Activated CD8-positive, alpha-beta memory T cell treated with anti-CD3 and anti-CD28 coated beads for 4 hours (primary cell): ENCODE results near the gene GJC1.

Experiments used
- DNase-seq, 2 donors: peaks; one replicate each; pipeline ENCODE4 v3.0.0-alpha.2; 2020; ENCODE audit warnings: low read depth in 2 of 2

The GJC1 gene

DNA sequence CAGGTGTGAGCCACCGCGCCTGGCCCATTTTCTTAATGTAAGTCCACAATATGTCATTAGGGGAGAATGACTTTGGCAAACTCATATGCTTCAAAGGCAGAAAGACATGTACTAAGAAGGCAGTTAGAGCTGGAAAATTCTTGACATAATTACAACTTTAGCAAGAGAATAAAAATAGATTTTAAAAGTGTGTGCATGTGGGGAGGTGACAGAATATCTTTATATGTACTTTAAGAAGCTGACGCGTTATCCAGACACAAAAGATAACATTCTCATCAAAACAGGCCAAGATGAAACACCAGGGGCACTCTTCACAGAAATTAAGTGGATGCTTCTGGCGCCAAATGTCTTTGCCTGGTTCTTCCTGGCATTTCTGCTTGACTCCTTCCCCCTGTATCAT, 28.2 kb downstream of the GJC1 start:
- DNase-seq, result no peak

- DNase-seq, result no peak
Measured at GRCh38 chr17:44798356-44798755, 31.7 kb downstream of the GJC1 start.

DNA sequence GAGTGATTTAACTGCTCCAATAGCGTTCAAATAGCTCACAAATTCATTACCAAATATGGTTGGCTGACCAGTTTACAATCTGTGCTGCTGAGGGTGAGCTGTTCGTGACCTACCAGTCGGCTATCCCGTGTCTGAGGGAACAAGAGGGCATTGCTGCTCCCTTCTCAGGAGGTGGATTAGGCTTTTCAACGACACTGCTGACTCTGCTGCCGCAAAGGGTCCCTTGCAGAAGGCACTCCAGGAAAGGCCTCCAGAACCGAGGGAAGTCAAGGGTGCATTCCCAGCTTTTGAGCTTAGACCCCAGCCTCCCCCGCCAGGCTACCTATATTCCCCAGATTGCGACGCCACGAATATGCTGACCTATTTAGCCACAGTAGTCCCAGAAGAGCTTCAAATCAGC, 32.3 kb downstream of the GJC1 start:
- no peak for DNase-seq

DNA sequence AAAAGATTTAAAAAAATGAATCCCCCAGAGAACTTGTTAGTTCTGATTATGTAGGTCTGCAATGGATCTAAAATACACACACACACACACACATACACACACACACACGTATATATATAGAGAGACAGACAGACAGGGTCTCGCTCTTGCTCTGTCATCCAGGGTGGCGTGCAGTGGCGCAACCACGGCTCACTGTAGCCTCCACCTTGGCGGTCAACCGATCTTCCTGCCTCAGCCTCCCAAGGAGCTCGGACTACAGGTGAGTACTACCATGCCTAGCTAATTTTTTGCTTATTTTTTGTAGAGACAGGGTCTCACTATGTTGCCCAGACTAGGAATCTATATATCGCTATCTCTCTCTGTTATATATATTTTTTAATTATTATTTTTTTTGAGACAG, 33.4 kb downstream of the GJC1 start:
- no peak for DNase-seq

- DNase-seq, result no peak
Measured at GRCh38 chr17:44795928-44796327, 34.2 kb downstream of the GJC1 start.

DNA sequence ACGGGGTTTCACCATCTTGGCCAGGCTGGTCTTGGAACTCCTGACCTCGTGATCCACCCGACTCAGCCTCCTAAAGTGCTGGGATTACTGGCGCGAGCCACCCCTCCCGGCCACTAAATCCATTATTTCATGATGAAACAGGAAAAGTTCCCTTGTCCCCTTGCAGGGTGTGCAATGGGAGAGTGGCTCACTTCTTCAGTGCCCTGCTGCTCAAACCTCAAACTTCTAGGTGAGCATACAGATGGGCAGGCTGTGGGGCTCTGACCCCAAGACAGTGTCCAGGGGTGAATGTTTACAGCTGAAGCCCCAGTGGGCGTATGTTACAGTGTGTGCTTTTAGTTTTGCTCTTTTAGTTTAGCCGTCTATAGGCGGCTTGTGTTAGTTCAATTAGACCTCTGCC, 34.7 kb downstream of the GJC1 start:
- no peak for DNase-seq

DNA sequence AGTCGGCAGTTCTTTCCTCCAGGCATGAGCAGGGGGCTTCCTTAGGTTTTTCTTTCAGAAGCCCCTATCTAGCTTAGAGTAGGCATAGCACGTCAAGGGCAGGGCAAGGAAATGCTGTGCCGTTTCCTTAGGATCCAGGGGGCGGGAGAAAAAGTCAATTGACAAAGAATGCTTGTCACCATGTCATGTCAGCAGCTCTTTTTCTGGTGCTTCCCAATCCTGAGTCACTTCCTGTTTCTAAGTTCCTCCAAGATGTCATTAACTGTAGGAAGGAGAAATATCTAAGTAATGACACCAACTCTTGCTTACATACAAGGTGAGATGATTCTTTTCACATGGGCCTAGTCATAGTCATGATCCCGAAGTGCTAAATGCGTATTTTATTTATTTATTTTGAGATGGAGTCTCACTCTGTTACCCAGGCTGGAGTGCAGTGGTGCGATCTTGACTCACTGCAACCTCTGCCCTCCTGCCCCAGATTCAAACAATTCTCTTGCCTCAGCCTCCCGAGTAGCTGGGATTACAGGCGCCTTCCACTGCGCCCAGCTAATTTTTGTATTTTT, 35.2 kb downstream of the GJC1 start:
- DNase-seq, result no peak

GRCh38 chr17:44793885-44794842, 35.9 kb downstream of the GJC1 start:
- no peak for DNase-seq

- DNase-seq, result no peak
Measured at GRCh38 chr17:44792276-44792675, 37.8 kb downstream of the GJC1 start.

DNA sequence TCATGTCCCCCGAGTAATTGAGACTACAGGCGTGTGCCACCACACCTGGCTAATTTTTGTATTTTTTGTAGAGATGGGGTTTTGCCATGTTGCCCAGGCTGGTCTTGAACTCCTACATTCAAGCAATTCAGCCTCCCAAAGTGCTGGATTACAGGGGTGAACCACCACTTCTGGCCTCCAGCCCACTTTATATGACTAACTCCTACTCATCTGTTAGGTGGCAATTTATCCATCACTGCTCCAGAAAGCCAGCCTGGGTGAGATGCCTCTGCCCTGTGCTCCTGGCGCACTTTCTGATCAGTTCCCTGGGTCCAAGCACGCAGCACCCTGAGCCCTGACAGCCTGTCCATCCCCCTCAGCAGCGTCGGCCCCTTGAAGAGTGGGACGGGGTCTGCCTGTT, 41.9 kb downstream of the GJC1 start:
- DNase-seq, result no peak

DNA sequence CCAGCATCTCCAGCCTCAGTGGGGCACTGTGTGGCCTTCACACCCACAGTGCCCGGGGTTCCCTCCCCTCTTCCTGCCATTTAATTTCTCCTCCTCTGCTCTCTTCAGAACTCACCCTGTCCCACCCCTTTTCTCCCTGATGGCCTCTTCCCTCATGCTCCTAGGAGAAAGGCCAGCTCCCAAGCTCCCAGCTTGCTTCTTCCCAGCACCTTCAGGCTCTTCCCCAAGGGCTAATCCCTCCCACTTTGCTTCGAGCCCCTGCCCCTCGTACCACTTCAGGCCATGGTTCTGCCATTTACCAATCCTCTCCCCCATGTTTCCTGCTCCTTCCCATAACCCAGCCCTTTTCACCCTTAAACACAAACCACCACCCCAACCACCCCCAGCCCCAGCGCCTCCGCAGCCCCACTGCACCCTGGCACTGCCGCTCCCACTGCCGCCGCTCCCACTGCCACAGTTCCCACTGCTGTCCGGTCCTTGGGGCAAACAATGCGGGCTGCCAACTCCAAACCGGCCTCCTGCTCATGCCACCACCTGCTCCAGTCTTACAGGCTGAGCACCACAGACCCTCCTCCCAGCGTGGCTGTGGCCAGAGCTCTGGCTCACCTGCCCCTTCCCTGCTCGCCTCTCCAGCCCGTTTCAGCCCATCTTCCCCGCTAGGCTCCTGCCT, 42.7 kb downstream of the GJC1 start:
- no peak for DNase-seq

DNA sequence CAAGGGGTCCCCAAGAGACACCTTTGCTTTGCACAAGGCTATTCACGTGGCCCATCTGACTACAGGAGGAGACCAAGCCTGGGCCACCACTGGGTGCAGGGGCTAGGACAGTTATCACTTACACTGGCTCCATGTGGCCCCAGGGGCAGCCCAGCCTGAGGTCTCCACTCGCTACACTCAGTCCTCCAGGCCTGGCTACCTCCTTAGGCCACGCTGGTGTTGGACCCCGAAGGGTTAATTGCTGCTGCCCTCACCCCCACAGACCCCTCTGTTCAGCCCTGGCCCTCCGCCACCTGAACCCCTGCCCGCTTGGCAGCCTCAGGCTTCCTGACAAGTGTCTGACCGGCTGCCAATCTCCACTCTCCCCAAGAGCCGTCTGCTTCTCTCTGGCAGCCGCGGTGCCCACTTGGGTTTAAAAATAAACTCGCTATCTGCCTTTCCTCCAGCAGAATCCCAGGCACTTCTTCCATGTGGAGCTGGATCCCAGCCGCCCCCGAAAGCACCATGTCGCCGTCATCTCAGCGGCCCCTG, 43.5 kb downstream of the GJC1 start:
- no peak for DNase-seq

- no peak for DNase-seq
Measured at GRCh38 chr17:44785921-44786320, 44.2 kb downstream of the GJC1 start.

DNA sequence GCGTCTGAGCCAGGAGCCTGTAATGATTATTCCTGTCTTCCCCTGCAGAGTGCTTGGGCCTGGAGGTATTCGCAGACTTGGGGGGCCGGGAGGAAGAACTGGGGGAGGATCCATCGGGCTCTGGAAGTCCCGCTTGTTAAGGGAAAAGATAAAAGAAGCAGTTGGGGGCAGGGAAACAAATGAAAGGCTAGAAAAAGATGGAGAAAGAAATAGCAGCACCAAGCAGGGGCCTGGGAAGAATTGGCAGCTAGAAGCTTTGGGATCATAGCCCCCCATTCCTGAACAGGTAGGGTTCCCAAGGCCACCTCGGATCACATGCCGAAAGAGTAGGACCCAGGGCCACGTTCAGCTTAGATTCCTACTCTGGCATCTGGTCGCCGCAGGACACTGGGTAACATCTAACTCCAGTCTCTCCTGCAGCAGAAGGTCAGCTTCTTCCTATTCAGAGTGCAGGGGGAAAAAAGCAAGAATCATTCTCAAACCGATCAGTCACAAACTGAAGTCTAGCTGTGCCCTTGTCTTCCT, 47.7 kb downstream of the GJC1 start:
- no peak for DNase-seq

DNA sequence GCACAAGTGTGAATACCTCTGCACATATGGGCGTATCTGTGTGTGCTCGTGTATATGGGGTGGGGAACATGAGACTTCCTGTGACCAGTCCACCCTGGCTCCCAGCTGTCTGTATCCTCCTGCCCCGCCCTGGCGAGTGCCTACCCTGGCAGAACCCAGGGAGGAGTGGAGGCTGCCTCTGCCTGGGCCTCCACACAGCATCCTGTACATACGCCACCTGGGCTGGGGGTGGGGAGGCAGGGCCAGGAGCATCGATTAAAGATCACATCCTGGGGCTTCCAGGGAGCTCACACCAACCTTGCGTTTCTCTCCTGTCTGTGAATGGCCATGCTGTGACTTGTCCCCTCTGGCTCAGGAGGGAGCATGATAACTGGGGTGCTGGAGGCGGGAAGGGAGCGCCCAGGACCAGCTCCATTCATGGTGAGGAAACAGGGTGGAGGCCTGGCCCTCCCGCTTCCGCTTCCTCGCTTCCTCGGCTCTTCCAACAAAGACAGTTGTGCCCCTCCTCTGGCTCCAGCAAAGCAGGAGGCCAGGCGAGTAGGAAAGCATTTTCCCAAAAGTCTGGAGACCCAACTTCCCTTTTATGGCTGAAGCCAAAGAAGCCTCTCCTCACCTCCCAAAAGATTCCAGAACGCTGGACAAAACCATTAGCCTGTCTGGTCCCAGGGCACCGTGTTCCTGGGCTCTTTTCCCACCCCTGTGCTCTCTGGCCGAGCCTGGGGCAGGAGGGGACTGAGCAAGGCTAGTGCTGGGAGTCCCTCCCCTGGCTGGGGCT, 48.3 kb downstream of the GJC1 start:
- DNase-seq, result no peak

DNA sequence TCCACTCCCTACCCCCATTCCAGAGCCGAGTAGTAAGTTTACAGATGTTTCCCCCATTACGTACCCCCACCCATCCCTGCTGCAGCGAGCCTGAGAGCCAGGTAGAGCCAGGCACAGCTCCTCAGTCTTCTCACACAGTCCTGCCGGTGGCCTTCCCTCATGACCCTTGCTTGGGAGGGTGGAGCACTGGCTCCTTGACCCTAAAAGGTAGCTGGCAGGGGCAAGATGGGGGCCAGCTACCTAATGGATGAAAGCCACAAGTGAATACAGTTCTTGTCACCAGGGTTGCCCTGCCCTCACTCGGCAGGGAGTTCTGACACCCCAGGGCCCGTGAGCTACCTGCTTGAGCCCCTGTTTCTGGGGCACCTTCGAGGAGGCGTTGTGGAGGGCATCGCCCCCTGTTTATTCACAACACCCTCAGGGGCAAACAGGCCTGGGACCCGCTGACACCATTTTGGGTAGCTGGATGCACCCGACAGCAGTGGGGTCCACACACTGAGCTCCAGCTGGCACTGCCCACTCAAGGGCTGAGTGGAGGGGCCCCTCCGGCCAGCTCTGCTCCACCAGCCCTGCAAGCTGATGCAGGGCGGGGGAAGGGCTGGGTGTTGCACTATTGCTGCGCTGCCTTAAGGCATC, 49.1 kb downstream of the GJC1 start:
- no peak for DNase-seq

DNA sequence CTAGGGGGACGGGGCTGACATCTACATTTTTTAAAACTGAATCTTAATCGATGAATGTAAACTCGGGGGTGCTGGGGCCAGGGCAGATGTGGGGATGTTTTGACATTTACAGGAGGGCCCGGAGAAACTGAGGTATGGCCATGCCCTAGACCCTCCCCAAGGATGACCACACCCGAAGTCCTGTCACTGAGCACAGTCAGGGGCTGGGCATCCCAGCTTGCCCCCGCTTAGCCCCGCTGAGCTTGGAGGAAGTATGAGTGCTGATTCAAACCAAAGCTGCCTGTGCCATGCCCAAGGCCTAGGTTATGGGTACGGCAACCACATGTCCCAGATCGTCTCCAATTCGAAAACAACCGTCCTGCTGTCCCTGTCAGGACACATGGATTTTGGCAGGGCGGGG, 49.9 kb downstream of the GJC1 start:
- DNase-seq, result no peak

DNA sequence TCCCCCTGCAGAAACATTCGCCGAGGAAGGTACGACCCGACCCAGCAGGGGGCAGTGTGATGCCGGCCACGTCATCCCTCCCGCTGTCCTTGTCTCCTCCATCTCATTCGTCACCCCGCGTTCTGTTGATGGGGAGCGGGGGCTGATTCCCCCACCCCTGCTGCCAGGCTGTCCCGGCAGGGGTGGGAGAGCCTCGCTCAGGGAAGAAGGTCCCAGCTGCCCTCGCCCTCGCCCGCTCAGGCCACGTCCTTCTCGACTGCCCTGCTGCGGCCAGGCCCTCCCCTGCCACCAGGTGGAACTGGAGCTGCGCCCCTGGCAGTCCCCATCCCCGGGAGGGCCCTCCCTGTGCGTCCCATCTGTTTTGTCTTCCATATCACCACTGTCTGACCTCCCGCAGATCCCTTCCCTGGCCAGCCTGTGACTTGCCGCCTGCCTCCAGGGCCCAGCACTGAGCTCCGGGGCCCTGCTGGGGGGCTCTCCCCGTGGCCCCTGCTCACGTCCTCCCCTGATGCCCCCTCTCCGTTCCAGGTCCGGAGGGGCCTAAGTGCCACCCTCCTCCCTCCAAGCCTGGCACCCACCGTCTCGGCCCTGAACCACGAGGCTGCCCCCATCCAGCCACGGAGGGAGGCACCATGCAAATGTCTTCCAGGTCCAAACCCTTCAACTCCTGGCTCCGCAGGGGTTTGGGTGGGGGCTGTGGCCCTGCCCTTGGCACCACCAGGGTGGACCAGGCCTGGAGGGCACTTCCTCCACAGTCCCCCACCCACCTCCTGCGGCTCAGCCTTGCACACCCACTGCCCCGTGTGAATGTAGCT, 50.7 kb downstream of the GJC1 start:
- DNase-seq, result peak; percentile 69

- DNase-seq, result no peak
Measured at GRCh38 chr17:44778656-44779210, 51.4 kb downstream of the GJC1 start.
